GM19240 (cell line): Measurements from ENCODE around the gene PTBP1.

Experiments
- DNase-seq: peaks from one replicate; pipeline ENCODE4 v3.0.0; 2011; ENCODE audit warnings: low spot score; ENCODE audit not compliant: insufficient read length

Gene PTBP1

DNA sequence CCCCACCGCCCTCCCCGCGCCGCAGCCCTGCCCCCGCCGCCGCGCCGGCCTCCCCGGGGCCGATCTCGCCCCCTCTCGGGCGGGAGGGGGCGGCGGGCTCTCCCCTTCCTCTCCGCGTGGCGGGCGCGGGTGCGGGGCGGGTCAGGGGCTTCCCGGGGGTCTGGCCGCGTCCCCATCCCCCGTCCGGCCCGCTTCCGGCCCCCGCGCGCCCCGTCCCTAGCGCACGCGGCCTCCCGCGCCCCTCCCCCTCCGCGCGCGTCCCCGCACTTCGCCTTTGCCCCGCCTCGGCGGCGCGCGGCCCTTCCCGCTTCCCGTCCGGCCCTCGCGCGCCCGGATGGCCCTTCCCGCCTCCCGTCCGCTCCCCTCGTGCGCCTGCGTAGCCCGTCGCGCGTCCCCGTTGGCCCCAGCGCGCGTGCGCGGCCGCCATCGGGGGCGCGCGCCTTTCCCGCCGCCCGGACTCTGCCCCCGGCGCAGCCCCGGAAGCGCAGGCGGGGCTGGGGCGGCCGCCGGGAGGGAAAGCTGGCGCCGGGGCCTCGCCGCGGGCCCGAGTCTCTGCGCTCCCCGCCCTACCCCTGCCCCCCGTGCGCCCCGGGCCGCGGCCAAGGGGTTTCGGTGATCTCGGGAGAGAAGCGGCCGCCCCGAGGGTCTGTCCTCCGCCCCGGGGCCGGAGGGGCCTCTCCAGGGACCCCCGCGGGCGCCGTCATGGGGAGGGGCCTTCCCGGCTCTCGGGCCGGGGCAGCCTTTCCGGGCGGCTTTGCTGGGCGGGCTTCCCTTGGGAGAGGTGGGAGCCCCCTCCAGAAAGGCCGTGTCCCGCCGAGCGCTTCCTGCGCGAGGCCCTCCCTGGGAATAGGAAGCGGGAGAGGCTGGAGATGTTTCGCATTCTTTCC is 519 bp downstream of the PTBP1 start:
- peak; percentile 99 for DNase-seq

DNA sequence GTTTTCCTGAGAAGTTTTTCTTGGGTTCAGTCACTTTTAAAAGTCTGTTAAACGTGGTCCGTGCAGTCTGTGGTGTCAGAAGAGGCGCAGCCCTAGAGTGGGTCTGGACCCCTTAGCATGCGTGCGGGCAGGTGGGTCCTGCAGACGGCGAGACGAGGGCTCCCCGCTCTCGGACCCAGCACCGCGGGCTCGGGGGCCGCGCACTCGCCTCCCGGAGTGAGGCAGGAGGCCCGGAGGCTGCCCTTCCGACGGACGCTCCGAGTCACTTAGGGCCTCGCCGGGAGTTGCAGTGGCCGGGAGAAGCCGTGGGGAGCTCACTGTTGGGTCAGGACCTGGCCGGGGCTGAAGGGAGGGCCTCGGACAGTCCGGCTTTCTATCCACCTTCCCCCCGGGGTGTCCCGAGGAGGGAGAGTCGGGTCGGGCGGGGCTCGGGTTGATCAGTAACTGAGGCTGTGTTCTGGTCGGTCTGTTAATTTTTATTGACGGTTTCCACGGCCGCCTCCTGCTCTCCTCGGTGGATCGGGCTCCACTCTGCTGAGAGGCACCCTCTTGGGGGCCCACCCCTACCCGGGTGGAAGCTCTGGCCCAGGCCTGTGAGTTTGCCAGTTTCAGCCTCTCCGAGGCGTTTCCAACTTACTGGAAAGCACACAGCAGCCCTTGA is 1.3 kb downstream of the PTBP1 start:
- DNase-seq = peak; percentile 17

DNA sequence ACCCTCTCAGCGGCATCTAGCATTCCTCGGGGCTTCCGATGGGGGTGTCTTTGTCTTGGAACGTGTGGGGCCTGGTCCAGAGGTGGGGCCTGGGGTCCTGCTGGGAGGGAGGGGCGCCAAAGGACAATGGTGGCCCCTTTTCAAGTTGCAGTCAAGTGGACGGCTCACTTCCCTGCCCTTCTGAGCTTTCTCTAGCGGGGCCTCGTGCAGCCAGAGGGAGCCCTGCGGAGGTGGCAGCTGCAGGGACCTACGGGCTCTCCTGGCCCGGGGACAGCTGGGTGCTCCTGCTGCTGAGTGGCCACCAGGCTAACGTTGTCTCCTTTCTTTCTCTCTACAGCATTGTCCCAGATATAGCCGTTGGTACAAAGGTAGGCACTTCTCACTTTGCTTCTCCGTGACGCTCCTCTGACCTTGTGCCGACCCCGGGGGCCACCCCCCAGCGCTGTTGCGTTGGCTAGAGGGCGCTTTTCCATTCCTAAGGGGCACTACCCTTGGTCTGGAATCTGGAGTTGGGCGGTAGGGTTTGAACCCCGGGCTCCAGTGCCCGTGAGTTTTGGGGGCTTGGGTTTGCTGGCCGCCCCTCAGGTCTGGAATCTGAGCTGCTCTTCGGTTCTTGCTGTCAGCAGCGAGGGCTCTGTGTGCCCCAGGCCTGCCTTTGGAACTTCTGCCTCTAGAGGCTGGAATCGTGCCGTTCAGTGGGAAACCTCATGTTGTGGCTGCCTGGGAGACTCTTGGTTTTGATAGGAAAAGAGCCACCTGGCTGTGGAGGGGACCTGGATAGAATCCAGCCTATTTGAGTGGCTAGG is 2.0 kb downstream of the PTBP1 start:
- peak; percentile 20 for DNase-seq

DNA sequence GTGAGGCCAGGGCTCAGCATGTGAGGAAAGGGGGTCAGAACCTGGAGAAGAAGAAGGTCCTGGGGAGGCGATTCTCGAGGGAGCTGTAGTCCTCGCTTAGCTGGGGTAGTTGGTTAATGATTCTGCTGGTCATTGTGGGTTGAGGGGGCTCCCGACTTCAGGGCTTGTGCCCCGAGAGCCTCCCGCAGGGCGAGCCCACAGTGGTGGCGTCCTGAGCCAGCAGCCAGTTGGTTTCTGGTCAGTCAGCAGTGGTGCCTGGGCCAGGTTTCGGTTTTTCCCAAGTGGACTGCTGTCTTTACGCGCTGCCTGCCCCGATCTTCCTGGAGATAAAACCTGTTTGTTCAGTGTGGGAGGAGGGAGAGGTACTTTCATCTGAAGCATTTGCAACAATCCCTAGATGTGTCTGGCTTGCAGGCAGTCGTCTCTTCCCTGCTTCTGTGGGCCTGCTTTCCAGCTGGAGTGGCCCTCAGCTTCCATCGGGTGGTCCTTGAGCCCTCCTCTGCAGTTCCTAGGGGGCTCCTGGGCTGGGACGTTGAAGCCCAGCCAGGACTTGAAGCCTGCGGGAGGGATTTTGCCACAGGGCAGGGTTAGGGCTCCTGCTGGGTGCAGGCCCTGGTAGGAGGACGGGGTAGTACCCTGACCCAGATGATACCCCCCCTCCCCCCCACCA is 3.2 kb downstream of the PTBP1 start:
- no peak for DNase-seq

DNA sequence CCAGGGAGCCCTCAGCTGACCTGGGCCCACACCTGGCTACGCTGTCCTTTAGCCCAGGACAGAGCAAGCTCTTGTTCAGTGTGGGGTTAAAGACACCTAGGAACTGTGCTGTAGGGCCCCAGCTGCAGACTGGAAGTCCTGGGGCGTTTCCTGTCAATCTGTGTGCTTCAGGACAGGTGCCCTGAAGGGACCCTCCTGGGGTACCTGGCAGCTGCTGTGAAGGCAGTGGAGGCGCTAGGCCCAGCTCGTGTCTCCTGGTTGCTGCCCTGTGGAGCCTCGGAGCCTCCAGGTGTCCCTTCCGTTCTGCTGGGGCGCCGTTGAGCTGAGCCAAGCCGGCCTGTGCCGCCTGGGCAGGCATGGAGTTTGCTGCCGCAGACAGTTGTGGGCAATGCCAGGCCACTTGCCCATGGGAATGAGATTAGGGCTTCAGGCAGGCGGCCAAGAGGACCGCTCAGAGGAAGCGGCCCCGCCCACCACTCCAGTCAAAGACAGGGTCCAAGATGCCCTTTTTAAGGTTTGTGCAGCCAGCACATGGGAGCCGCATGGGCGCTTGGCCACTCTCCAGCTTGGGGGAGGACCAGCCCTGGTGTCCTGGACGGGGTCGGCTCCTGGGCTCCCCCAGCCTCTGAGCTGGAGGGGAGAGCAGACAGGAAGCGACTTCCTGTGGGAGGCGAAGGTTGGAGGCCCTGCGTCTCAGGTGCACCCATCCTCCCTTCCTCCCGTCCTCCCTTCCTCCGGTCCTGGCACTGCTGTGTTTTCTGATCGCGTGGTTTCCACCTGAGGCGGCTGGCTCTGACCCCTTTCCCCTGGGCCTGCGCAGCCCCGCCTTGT is 4.0 kb downstream of the PTBP1 start:
- no peak for DNase-seq

DNA sequence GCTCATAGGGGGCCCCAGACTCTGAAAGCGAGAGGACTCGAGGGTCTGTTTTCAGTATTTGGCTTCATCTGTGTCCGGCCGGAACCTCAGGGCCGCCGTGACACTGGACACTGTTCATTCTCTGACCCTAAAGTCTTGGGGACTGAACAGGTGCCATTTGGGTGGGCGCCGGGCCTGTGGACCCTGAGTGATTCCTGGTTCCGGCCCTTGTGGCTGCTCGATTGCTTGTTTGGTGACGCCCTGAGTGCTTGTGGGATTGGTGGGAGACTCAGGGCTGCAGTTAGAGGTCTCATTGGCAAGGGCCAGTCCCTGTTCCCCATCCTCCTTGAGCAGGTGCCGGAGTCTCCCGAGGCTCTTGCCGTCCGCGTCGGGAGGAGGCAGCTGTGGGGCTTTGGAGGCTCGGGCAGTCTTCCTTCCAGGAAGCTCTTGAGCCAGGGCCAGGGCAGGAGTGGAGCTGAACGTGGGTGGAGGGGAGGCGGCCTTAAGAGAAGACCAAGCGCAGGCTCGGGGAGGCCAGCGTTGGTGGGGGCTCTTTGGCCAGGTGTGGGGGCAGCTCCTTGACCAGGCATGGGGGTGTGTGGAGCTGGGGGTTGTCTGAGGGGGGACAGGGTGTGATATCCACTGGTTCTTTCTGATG is 4.7 kb downstream of the PTBP1 start:
- DNase-seq = no peak

DNA sequence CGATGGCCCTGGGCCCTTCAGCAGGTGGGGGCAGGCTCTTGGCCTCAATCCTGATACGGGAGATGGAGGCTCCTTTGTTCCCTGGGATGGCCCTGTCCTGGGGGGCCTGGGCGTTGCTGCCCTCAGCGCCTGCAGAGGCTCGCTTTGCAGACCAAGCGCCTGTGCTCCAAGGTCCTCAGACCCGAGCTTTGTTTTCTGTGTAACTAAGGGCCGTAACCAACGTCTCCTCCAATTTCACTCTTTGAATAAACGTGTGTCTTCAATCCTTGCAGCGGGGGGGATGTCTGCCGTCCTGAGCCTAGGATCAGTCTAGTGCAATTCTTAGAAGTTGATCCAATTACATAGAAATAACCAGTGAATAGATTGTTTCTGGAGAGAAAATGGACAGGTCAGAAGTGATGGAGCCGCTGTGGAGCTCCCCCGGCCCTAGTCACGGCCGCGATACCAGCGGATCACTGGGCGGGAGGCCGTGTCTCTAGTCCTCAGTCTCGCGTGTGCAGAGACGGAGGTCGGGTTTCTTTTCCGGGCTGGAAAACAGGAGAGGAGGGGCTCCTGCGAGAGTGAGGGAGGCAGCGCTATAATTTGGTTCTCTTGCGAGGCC is 5.3 kb downstream of the PTBP1 start:
- DNase-seq = no peak

DNA sequence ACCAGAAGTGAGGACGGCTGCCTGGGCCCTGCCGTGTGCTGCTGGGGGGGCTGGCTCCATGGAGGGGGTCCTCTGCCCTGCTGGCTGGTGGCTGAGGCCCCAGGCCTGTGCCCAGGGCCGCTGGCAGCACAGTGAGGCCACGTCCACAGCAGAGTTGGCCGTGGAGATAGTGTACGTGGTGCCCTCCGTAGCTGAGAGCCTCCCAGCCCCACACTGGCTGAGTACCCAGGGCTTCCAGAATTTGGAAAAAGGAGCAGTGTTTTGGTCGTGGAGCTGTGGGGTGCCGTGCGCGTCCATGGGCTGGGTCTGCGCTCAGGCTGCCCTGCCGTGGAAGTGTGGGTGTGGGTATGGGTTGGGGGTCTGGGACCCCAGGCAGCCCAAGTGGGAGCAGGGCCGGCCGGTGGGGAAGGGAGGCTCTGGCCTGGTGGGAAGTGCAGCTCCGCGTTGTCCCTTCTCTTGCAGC is 5.9 kb downstream of the PTBP1 start:
- DNase-seq = no peak

DNA sequence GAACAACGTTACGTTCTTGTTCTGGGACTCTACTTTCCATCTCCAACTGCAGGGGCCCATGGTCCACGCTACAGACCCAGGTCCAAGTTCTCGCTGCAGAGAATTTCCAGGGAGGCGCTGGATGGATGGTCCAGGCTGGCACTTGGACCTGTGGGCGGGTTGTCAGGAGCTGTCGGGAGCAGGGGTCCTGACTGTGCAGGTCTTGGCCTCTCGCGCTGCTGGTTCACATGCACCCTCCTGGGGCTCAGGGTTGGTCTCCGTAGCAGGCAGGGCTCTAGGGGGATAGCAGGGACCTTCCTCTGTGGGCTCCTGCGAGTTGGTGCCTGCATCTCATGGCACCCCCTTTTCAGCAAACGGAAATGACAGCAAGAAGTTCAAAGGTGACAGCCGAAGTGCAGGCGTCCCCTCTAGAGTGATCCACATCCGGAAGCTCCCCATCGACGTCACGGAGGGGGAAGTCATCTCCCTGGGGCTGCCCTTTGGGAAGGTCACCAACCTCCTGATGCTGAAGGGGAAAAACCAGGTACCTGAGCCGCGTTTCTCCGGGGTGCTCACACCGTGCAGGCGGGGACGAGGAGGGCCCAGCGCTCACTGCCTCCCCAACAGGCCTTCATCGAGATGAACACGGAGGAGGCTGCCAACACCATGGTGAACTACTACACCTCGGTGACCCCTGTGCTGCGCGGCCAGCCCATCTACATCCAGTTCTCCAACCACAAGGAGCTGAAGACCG is 6.6 kb downstream of the PTBP1 start:
- DNase-seq = no peak

DNA sequence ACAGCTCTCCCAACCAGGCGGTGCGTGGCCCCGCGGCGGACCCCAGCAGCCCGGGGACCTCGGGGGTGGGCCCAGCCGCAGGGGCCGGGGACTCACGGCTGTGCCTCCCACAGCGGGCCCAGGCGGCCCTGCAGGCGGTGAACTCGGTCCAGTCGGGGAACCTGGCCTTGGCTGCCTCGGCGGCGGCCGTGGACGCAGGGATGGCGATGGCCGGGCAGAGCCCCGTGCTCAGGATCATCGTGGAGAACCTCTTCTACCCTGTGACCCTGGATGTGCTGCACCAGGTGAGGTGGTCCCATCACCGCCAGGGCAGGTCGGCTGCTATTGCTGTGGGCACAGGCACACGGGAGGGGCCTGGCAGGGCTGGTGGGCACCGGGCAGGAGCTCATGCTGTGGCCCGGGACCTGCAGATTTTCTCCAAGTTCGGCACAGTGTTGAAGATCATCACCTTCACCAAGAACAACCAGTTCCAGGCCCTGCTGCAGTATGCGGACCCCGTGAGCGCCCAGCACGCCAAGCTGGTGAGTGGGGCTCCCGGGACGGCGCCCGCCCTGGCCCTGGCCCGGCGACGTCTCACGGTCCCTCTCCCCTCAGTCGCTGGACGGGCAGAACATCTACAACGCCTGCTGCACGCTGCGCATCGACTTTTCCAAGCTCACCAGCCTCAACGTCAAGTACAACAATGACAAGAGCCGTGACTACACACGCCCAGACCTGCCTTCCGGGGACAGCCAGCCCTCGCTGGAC is 7.3 kb downstream of the PTBP1 start:
- DNase-seq = no peak

DNA sequence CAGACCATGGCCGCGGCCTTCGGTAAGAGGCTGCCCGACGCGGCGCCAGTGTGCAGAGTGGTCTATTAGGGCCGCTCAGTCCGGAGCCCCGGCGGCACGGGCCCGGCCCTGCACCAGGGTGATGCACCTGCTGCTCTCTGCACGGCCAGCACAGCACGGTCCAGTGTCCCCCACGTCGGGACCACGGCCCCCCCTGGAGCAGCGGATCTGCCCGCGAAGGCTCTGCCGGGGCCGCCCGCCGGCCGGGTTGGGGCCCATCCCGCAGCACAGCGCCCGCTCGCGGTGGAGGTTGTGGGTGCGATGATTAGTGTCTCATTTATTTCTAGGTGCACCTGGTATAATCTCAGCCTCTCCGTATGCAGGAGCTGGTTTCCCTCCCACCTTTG is 7.9 kb downstream of the PTBP1 start:
- no peak for DNase-seq

DNA sequence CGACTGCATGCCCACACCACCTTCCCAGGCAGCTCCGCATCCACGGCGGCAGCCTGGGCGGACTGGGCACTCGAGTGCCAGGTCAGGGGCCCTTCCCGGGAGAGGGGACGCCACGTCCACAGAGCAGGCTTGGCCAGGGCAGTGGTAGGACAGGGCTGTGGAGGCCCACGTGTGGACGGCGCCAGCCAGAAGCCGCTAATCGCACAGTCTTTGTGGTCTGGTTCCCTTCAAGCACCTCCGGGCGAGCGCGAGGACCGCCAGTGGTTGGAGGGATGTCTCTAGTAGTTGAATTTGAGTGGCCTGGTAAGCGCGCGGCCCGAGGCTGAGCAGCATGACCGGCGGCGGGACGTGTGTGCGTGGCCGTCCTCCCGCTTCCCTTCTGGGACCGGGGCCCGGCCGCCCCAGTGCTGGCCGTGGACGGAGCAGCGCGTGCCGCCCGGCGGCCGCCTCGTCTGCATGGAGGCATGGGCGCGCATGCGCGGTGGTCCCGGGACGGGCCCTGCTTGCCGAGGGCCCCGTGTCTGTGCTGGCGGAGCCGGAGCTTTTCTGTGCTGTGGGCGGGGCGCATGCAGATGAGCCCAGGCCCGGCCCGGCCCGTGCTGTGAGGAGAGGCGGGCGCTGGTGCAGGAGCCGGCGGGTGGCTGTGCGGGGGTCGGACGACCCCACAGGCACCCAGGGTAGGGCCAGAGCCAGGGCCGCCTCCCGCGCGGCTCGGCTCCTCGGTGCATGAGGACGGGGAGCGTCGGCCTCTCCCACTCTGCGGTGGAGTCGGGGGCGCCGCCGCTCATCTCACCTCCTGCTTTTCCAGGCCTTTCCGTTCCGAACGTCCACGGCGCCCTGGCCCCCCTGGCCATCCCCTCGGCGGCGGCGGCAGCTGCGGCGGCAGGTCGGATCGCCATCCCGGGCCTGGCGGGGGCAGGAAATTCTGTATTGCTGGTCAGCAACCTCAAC is 8.6 kb downstream of the PTBP1 start:
- DNase-seq = no peak

DNA sequence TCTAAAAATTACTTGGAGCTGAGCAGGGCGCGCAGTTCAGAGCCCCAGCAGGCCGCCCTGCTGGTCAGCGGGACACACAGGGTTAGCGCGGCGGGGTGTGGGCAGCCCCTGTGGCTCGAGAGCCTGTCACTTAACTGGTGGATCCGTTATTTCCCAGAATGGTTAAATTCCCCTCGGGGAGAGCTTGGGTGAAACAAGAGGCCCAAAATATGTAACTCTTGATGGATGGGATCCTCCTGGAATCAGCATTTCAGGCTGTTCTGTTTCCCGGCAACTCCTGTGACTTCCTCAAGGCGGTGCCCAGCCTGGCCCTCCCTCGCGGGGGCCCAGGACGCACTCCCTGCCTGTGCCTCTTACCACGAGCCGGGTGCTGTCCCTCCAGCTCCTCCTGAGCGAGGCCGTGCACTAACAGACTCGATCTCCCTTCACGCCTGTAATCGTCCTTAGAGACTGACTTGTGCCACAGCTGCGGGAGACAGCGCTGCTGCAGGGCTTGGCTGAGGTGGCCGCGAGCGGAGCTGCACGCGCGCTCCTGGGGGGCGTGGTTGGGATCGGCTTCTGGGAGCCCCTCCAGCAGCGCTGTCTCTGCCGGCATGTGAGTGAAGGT is 9.7 kb downstream of the PTBP1 start:
- no peak for DNase-seq

DNA sequence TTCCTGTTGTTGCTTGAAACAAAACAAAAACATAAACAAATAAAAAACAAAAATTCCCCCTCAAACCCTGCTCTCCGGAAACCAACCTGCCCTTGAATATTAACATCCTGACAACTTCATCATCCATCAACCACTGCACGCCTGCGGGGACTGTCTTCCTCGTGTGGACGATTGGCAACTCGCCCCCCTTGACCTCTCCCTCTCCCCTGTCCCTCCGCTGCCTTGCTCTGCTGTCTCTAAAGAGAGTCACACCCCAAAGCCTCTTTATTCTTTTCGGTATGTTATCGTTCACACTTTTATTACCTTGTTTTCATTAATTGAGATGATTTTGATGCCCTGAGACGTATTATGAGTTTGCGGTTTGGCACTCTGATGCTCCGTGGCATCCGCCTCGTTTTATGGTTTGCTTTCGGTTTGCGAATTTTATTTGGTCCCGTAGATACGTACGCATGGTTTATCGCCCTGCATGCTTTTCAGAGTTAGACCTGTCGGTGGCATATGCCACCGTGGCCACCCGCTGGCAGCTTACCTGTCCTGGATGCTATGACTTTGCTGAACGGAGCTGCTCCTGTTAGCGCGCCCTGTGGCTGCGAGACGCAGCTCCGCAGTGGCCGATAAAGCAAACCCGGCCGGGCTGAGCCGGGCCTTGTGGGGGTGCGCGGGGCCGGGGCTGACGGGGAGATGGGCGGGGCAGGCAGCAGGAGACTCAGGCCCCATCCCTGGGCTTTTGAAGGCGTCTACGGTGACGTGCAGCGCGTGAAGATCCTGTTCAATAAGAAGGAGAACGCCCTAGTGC is 10.6 kb downstream of the PTBP1 start:
- no peak for DNase-seq

DNA sequence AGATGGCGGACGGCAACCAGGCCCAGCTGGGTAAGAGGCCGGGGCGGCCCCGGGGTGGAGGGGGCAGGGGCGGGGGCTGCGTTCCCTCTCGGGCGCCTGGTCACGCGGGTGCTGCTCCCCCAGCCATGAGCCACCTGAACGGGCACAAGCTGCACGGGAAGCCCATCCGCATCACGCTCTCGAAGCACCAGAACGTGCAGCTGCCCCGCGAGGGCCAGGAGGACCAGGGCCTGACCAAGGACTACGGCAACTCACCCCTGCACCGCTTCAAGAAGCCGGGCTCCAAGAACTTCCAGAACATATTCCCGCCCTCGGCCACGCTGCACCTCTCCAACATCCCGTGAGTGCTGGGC is 11.1 kb downstream of the PTBP1 start:
- no peak for DNase-seq
